Fibroblast of skin of left quadriceps (primary cell): ENCODE results near the gene ETV4.

ENCODE experiments used
- DNase-seq, 2 experiments: peaks; one replicate each; pipeline ENCODE4 v3.0.0-alpha.2; 2013; ENCODE audit warnings: low read depth in 2 of 2

ETV4 gene

DNA sequence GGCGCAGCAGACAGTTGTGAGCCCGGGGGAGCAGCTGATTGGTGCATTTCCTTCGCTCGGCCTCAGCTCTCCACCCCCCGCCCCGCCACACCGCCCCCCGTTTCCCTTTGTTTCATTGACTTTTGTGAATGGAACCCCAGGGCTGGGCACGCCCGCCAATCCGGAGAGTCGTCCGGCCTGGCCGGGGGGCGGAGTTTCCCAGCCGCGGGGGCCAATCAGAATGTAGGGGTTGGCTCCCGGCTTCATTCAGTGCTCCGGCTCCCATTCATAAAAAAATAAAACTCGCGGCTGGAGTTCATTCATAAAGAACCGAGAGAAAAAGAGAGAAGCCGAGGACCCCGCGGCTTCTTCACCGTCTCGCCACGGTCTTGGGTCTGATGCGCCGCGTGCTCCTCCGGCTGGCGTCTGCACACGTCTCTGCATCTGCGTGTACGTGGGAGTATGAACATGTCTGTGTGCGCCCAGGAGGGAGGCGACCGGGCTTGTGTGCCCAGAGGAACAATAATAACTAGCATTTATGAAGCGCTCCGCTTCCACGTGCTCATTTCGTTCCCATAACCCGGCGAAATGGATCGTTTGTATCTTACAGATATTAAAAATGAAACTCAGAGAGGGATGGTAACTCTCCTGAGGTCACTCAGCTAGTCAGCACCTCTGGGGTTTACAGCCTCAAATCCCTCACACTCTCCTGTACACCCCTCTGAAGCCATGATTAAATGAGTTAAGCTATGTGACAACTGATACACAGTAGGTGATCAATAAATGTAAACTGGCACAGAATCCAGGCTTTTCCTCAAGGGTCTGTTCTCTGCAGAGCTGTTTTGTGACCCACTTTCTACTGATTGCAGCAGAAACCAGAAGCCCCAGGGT lies at the start of gene ETV4:
Gene ETV4, minus strand, starts transcription at position 22 of the 870 bp plus-strand sequence. CDS start 723 bp downstream, outside the sequence.
- peak; percentile 87 for DNase-seq

- no peak for DNase-seq
Observed at GRCh38 chr17:43595466-43595865, 49.3 kb upstream of the ETV4 start.

DNA sequence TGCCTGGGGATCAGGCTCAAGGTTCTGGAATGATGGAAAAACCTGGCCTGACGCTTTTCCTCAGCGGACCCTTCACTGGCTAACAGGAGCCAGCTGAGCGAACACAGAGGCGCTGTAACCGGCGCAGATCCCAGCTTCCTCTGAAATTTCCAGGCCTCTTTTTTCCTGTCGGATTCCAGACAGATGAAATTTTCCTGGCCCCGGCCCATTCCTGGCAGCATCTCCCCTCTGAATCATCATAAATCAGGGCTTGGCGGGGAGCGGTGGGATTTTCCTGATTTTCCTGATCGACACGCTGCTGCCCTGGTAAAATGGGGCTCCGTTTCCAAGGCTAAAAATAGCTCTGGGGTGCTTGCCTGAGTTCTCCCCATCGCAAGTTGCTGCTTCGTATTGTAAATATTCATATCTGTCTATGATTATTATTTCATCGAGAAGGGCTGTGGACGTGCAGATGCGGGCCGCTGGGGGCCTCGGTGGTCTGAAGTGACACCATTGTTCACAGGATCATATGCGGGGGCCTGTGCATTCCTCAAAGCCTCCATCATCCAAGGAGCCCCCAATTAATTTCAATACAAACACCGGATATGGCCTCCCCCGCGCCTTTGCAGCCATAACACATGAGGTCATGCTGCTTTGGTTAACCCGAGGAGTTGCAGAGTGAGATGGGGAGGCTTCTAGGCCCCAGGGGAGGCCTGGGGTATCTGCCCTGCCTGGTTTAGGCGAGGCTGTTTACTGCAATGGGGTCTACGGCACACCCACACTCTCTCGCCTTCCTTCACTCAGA lies 45.8 kb upstream of the ETV4 start:
- DNase-seq = peak; percentile 85 to 86

GRCh38 chr17:43591001-43591400 lies 44.9 kb upstream of the ETV4 start:
- DNase-seq = no peak

- no peak for DNase-seq
Observed at GRCh38 chr17:43588664-43589435, 42.7 kb upstream of the ETV4 start.

- DNase-seq = no peak
Observed at GRCh38 chr17:43588121-43588520, 42.0 kb upstream of the ETV4 start.

GRCh38 chr17:43587647-43588046 lies 41.5 kb upstream of the ETV4 start:
- no peak for DNase-seq

- no peak for DNase-seq
Observed at GRCh38 chr17:43584666-43585102, 38.5 kb upstream of the ETV4 start.

DNA sequence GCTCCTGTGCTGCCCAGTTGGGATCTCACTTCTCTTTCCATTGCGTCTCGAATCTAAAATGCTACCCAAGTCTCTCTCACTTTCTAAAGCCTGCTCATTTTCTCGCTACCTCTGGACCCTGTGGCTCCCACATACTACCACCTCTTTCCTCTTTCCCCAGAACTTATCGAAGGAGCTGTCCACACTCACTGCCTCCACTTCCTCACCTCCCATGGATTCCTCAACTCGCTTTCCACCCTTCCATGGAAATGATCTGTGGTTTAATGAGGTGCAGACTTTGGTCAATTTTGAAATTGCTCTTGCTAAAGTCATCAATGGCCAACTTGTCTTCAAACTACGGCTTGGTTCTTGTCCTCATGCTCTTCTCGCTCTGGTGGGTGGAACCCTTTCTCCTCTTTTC lies 37.2 kb upstream of the ETV4 start:
- DNase-seq = no peak

- no peak for DNase-seq
Observed at GRCh38 chr17:43581613-43582012, 35.5 kb upstream of the ETV4 start.

DNA sequence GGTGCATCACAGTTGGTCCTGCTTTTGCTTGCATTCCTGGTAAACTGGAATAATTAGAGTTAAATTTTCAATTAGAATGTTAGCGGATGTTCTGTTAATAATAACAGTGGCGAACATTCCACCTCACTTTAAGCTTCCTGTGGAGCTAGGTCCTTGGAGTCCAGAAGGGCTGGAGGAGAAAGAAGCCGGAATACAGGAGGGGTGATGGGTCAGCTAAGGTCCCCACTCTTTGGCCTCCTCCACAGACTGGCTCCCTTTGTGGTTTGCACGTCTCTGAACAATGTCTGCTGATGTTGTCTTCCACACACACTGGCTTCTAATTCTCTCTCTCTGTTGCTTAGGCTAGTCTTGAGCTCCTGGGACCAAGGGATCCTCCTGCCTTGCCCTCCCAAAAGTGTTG lies 35.0 kb upstream of the ETV4 start:
- no peak for DNase-seq

DNA sequence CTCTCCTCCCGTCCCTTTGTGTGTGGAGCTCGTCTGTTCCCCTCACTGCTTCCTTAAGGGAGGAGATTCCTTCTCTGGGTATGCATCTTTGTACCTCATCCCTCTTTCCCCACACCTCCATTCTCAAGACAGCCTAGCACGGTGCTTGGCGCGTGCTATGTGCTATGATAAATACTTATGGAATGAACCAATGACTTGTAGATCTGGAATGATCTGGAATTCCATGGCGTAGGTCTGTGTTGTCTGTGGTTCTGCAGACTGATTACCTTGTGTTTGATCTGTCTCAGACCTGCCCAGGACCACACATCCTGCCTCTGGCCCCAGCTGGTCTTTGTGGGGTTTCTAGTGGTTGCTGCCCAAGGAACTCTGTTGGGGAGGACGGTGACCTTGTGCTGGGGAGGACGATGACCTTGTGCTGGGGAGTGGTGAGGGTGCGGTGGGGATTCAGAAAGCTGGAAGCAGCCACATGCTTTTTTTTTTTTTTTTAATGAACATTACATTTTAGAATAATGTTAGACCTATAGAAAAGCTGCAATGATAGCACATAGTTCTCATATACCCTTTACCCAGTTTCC lies 33.5 kb upstream of the ETV4 start:
- DNase-seq = peak; percentile 65

GRCh38 chr17:43578699-43579565 lies 32.8 kb upstream of the ETV4 start:
- DNase-seq = no peak

DNA sequence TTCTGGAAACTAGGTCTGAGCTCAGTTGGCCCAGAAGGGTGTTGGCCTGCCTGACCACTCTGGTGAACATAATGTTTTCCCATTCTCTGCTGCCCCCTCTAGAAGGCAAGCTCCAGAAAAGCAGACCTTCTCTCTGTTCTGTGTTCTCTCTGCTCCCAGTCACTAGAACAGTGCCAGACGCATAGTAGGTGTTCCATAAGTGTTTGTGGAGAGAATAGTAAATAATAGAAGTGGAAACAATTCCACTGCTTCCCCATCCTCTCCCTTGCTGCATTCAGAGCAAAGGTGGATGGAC lies 32.2 kb upstream of the ETV4 start:
- no peak for DNase-seq

DNA sequence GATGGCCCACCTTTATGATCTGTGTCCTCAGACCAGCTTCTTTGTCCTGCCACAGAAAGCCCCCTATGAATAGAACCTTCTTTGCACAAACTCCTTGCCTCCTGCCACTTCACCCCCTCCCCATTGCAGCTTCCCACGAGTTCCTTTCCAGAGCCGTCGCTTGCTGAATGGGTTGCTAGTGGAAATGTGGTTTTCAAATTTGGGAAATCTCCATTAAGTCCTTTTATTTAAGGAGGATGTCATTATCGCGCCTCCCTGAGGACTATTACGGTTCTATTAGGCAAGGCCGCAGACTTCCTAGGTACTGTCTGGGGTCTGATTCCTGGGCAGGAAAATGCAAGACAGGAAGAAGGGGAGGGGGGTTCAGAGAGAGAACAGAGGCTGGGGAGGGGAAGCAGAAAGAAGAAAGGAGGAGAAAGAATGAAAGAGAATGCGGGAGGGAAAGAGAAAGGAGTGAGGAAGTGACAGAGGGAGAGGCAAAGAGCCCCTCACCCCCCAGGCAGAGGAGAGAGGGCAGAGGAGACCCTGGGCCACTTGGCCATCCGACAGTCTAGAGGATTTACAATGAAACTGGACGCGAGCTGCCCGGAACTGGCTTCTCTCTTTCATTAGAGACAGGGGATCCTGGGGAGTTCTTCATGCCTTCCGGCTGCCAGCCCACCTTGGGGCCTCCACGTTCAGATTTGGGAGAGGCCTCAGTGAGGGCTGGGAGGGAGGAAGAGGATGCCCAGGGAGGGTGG lies 31.7 kb upstream of the ETV4 start:
- DNase-seq = no peak

- peak in 1 of 2 experiments; percentile 51 for DNase-seq
Observed at GRCh38 chr17:43576563-43577229, 30.6 kb upstream of the ETV4 start.

- no peak for DNase-seq
Observed at GRCh38 chr17:43574896-43575525, 28.9 kb upstream of the ETV4 start.

- DNase-seq = no peak
Observed at GRCh38 chr17:43574348-43574747, 28.2 kb upstream of the ETV4 start.
